Endothelial cell of umbilical vein (primary cell): ENCODE measurements around the gene ST6GAL1. TPM values are rescaled to one million over a fixed set of nuclear protein-coding genes. Genes with fewer than 3 reads are reported as not detected.

ENCODE experiments used
- BruUV-seq: library from RNA; stranded (reverse); fragments of 400-500 nt; replicated peaks from 2 replicates; lab custom pipeline; 2021; lab: Mats Ljungman, UMichigan
- CTCF ChIA-PET: fragments of 300-600, 350-600 bp; sonication (Branson Sonifier 250); formaldehyde crosslinking; loops from one replicate; lab custom pipeline; 2021; ENCODE audit warnings: antibody characterized with exemption, inconsistent platforms; lab: Charles Lee
- POLR2A ChIA-PET: fragments of 300-600, 350-600 bp; sonication (Branson Sonifier 250); formaldehyde crosslinking; loops from one replicate; lab custom pipeline; 2021; ENCODE audit warnings: antibody characterized with exemption, inconsistent platforms; lab: Charles Lee
- DNase-seq: peaks from one replicate; pipeline ENCODE4 v3.0.0-alpha.2; 2011; ENCODE audit warnings: low read depth, low spot score
- FAIRE-seq: peaks from 2 replicates; lab custom pipeline; 2011; peaks lifted over from hg19 to GRCh38; lab: Jason Lieb, UNC
- H2AFZ ChIP-seq: 2 replicates; pipeline ENCODE4 v1.6.0; 2012; ENCODE audit warnings: low read depth, low read length, control low read depth, inconsistent platforms
- H3K27ac ChIP-seq: 2 replicates; pipeline ENCODE4 v1.5.1; 2011; ENCODE audit warnings: low read depth, mild to moderate bottlenecking, control low read depth, low read length, moderate library complexity; ENCODE audit not compliant: insufficient read depth
- H3K27me3 ChIP-seq, 2 experiments: 2 replicates each; pipeline versions ENCODE4 v1.6.0 to v1.6.1; 2011; ENCODE audit warnings: low read length in 2 of 2, mixed read lengths in 1 of 2; ENCODE audit not compliant: control insufficient read depth in 2 of 2, insufficient read depth in 2 of 2
- H3K36me3 ChIP-seq, 2 experiments: 2 replicates in 1 of 2; 3 replicates in 1 of 2; pipeline ENCODE4 v1.5.1; 2011; ENCODE audit warnings: low read length in 2 of 2, mild to moderate bottlenecking in 1 of 2, moderate library complexity in 1 of 2; ENCODE audit not compliant: control insufficient read depth in 2 of 2, insufficient read depth in 2 of 2; ENCODE audit errors: extremely low read depth in 1 of 2
- H3K4me1 ChIP-seq: 3 replicates; pipeline ENCODE4 v1.5.1; 2011; ENCODE audit warnings: mild to moderate bottlenecking, low read length; ENCODE audit not compliant: control insufficient read depth, insufficient read depth; ENCODE audit errors: extremely low read depth
- H3K4me2 ChIP-seq: 2 replicates; pipeline ENCODE4 v1.6.1; 2011; ENCODE audit warnings: low read length, control low read depth, mixed read lengths; ENCODE audit not compliant: insufficient read depth
- H3K4me3 ChIP-seq, 3 experiments: fragments of 200-600 bp in 1 of 3; sonication (generic), shearing (Covaris generic) in 1 of 3; replicated peaks in 1 of 3; 2 replicates each; pipeline ENCODE4 v1.5.1; 2011 to 2016; ENCODE audit warnings: control low read depth in 3 of 3, low read length in 3 of 3, mild to moderate bottlenecking in 2 of 3, inconsistent platforms in 1 of 3, low read depth in 1 of 3, moderate library complexity in 1 of 3; ENCODE audit not compliant: insufficient read depth in 1 of 3
- H3K79me2 ChIP-seq: 2 replicates; pipeline ENCODE4 v1.6.0; 2012; ENCODE audit warnings: low read length, inconsistent platforms; ENCODE audit not compliant: control insufficient read depth, insufficient read depth
- H3K9ac ChIP-seq: replicated peaks from 2 replicates; pipeline ENCODE3; 2011; ENCODE audit warnings: low read length, control low read depth; ENCODE audit not compliant: insufficient read depth; ENCODE audit errors: extremely low read depth
- H3K9me1 ChIP-seq: replicated peaks from 3 replicates; pipeline ENCODE4 v1.6.0; 2011; ENCODE audit warnings: mild to moderate bottlenecking, low read length; ENCODE audit not compliant: control insufficient read depth, insufficient read depth; ENCODE audit errors: extremely low read depth
- H3K9me3 ChIP-seq: replicated peaks from 2 replicates; pipeline ENCODE4 v1.5.1; 2012; ENCODE audit warnings: low read length, inconsistent platforms; ENCODE audit not compliant: control insufficient read depth, insufficient read depth
- H4K20me1 ChIP-seq: replicated peaks from 2 replicates; pipeline ENCODE3; 2011; ENCODE audit warnings: mild to moderate bottlenecking, low read length; ENCODE audit not compliant: control insufficient read depth, insufficient read depth; ENCODE audit errors: extremely low read depth
- GATA2 ChIP-seq: IDR thresholded peaks from 2 replicates; pipeline ENCODE4 v1.7.0; 2011; ENCODE audit warnings: low read depth, mild to moderate bottlenecking, moderate library complexity, mixed read lengths, low read length; ENCODE audit not compliant: insufficient read length, insufficient read depth
- MYC ChIP-seq: IDR thresholded peaks from one replicate; pipeline ENCODE4 v1.6.1; 2011; ENCODE audit warnings: mild to moderate bottlenecking, low read depth, low read length
- dilution Hi-C: fragments of 300-500 bp; cut with MboI; formaldehyde crosslinking; loops from one replicate; pipeline ENCODE4 v1.15.0; 2019; ENCODE audit warnings: low sequenced_read_pairs; ENCODE audit not compliant: extremely low pct_ligation_motif_present
- intact Hi-C: fragments of 100-400 bp; cut with micrococcal nuclease; formaldehyde crosslinking; loops from one replicate; pipeline ENCODE4 v1.10.0; 2022
- polyA plus RNA-seq, 4 experiments: library from polyadenylated mRNA; depleted of rRNA in 3 of 4; stranded (reverse) in 3 of 4; unstranded in 1 of 4; fragments of >200 nt; gene quantifications; 2 replicates each; pipeline versions ENCODE4 v1.2.1 to v1.2.3, GENCODE V29; 2011 to 2012; ENCODE audit warnings: missing spikeins in 1 of 4
- total RNA-seq: library from RNA; stranded (reverse); gene quantifications from 2 replicates; pipeline ENCODE4 v1.2.3, GENCODE V29; 2021

ST6GAL1 gene
- total and polyA plus RNA-seq, 2 donors (not counting 3 experiments of a cell fraction or from before 2014, with no cell fraction given): 63.9 to 101 TPM

DNA sequence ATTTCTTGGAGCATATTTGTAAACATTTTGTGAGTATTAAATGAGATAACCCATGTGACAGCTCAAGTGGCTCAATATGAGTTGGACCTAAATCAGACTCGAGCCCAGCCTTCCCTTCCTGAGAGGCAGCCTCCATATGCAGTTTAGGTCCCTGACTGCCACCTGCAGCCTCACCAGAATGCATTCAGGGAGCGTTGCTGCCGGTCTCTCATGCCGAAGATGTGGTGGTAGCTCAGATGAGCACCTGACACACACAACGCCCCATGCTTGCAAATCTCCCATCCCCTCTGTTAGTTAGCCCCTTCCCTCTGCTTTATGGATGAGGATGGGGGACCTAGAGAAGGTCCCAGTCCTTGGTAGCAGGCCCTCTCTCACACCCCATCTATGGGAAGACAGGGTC lies 9.2 kb downstream of the ST6GAL1 start:
- CTCF ChIA-PET: interaction anchor here (1.2 to 2.0 kb wide), 3 partner anchors 13 to 91 kb away, joined by 4 to 6 read pairs (median 5); no protein-coding TSS in a partner anchor
- Histone ChIP-seq H3K9me3 (no peaks in the 10 kb centered on the region), H3K4me1 (no peaks in the 10 kb centered on the region), H3K4me2 (no peak overlapping the region), H4K20me1 (no peaks in the 10 kb centered on the region), H3K79me2 (peaks cover 37% of the 10 kb centered on the region), H3K9ac (no peak overlapping the region), H3K4me3 (no peak overlapping the region), H3K27me3 (no peaks in the 10 kb centered on the region), H3K36me3 (peaks cover 4 to 26% of the 10 kb centered on the region in 2 experiments), H3K27ac (no peak overlapping the region), H3K9me1 (no peaks in the 10 kb centered on the region), H2AFZ (no peak overlapping the region)
- no TSS peak for BruUV-seq
- TF ChIP-seq MYC: no peak
- no peak for FAIRE-seq
- intact Hi-C loops: no loop called here
- dilution Hi-C loops: no loop called here
- DNase-seq: no peak
- POLR2A ChIA-PET: no interaction called here

DNA sequence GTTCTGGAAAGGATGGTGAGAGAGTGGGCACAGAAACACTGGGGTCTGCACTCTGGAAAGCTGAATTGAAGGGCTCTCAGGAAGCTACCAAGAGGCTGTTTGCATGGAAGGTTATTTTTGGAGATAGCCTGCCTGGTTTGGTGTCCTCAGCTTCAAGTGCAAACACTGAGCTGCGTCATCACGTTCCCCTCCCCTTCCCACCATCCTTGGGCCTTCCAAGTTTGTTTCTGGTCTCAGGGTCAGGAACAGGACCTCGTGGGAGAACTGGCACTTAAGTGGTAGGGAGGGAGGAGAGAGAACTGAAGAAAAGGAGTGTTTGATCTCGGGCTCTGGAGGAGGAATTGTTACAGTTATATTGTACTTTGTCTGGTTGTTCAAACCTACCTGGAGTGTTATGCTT lies 10.6 kb downstream of the ST6GAL1 start:
- peaks cover 26% of the 10 kb centered on the region for H3K79me2 ChIP-seq
- CTCF ChIA-PET: interaction anchor here (1.3 to 1.7 kb wide), 2 partner anchors 12 to 92 kb away, joined by 3 to 5 read pairs; no protein-coding TSS in a partner anchor
- H2AFZ ChIP-seq: no peak overlapping the region
- H3K4me1 ChIP-seq: no peaks in the 10 kb centered on the region
- H3K27ac ChIP-seq: no peak overlapping the region
- H3K36me3 ChIP-seq: peaks cover 8 to 25% of the 10 kb centered on the region in 2 experiments
- no TSS peak for BruUV-seq
- no peak overlapping the region for H3K9ac ChIP-seq
- H3K27me3 ChIP-seq: no peaks in the 10 kb centered on the region
- no peaks in the 10 kb centered on the region for H4K20me1 ChIP-seq
- FAIRE-seq (no peak), DNase-seq (peak; percentile 38)
- no peaks in the 10 kb centered on the region for H3K9me3 ChIP-seq
- intact Hi-C loops (loop anchor here (1.0 kb wide), 1 partner anchor 12 kb away; no protein-coding TSS in a partner anchor), dilution Hi-C loops (no loop called here)
- TF ChIP-seq GATA2: no peak
- POLR2A ChIA-PET: interaction anchor here (0.7 kb wide), 1 partner anchor 115 kb away, joined by 5 read pairs; no protein-coding TSS in a partner anchor
- H3K9me1 ChIP-seq: no peaks in the 10 kb centered on the region
- no peak overlapping the region for H3K4me2 ChIP-seq
- no peak overlapping the region for H3K4me3 ChIP-seq
